Smooth muscle cell (in vitro differentiated cells): Measurements from ENCODE around the gene UCN3. TPM values are rescaled to one million over a fixed set of nuclear protein-coding genes. Genes with fewer than 3 reads are reported as not detected.

Experiments used
- DNase-seq: peaks from one replicate; lab custom pipeline; 2025; ENCODE audit not compliant: unreplicated experiment; lab: John Stamatoyannopoulos, UW
- H2AFZ ChIP-seq: fragments of 200-600 bp; sonication (generic); 2 replicates; pipeline ENCODE4 v1.6.0; 2016; ENCODE audit warnings: antibody characterized with exemption, low read depth, mild to moderate bottlenecking
- H3F3A ChIP-seq: fragments of 200-600 bp; sonication (generic); 2 replicates; pipeline ENCODE4 v1.6.0; 2017; ENCODE audit warnings: antibody characterized with exemption, low read depth
- H3K27ac ChIP-seq: fragments of 200-600 bp; sonication (generic); 2 replicates; pipeline ENCODE4 v1.5.1; 2016; ENCODE audit warnings: low read depth, mild to moderate bottlenecking
- H3K27me3 ChIP-seq: fragments of 200-600 bp; sonication (generic); 2 replicates; pipeline ENCODE4 v1.6.1; 2016; ENCODE audit warnings: low read depth, mild to moderate bottlenecking
- H3K36me3 ChIP-seq: fragments of 200-600 bp; sonication (generic); 2 replicates; pipeline ENCODE4 v1.5.1; 2016; ENCODE audit warnings: low read depth
- H3K4me1 ChIP-seq: fragments of 200-600 bp; sonication (generic); 2 replicates; pipeline ENCODE4 v1.5.1; 2016; ENCODE audit warnings: low read depth
- H3K4me2 ChIP-seq: fragments of 200-600 bp; sonication (generic); 2 replicates; pipeline ENCODE4 v1.6.0; 2016; ENCODE audit warnings: mild to moderate bottlenecking
- H3K4me3 ChIP-seq: fragments of 200-600 bp; sonication (generic); 2 replicates; pipeline ENCODE4 v1.5.1; 2016; ENCODE audit warnings: mild to moderate bottlenecking
- H3K79me2 ChIP-seq: fragments of 200-600 bp; sonication (generic); 2 replicates; pipeline ENCODE4 v1.6.0; 2016; ENCODE audit warnings: low read depth, mild to moderate bottlenecking
- H3K9ac ChIP-seq: fragments of 200-600 bp; sonication (generic); 2 replicates; pipeline ENCODE4 v1.6.0; 2016; ENCODE audit warnings: low read depth
- H3K9me3 ChIP-seq: fragments of 200-600 bp; sonication (generic); replicated peaks from 2 replicates; pipeline ENCODE4 v1.5.1; 2016; ENCODE audit warnings: low read depth
- H4K20me1 ChIP-seq: fragments of 200-600 bp; sonication (generic); 2 replicates; pipeline ENCODE4 v1.6.0; 2016; ENCODE audit warnings: low read depth
- CTCF ChIP-seq: fragments of 200-600 bp; sonication (generic); IDR thresholded peaks from 2 replicates; pipeline ENCODE4 v1.5.1; 2017; ENCODE audit warnings: borderline replicate concordance, mild to moderate bottlenecking, antibody characterized with exemption; ENCODE audit not compliant: insufficient read depth, poor library complexity, severe bottlenecking
- WGBS: methylation state at CpG from one replicate; pipeline ENCODE4 v1.1.7; 2016; ENCODE audit warnings: low lambda C conversion rate; 5-methylcytosine and 5-hydroxymethylcytosine counted together
- polyA plus RNA-seq: library from polyadenylated mRNA; unstranded; fragments of >200 nt; fragmentation: Nextera tagmentation; extraction: Ambion mirVana; gene quantifications from 2 replicates; pipeline ENCODE4 v1.2.1, GENCODE V29; 2016
- total RNA-seq: library from RNA; depleted of rRNA; stranded (reverse); fragments of >200 nt; gene quantifications from 2 replicates; pipeline ENCODE4 v1.2.3, GENCODE V29; 2014

The UCN3 gene
- total and polyA plus RNA-seq, 2 experiments from 2014 or later = not detected

- Histone ChIP-seq H3K9me3 (no peaks in the 10 kb centered on the region), H3K9ac (no peak overlapping the region), H3K79me2 (no peaks in the 10 kb centered on the region), H3K27ac (no peak overlapping the region), H3K4me1 (no peaks in the 10 kb centered on the region), H3K4me2 (no peak overlapping the region), H3K36me3 (no peaks in the 10 kb centered on the region), H2AFZ (no peak overlapping the region), H3K27me3 (no peaks in the 10 kb centered on the region), H3F3A (no peaks in the 10 kb centered on the region), H3K4me3 (no peak overlapping the region), H4K20me1 (no peaks in the 10 kb centered on the region)
- 81% methylated on average over 2 of the region's 2 CpGs for WGBS
- no peak for TF ChIP-seq CTCF
- no peak for DNase-seq
Measured at GRCh38 chr10:5385224-5385623, 20.5 kb downstream of the UCN3 start.

- H3K79me2 ChIP-seq = no peaks in the 10 kb centered on the region
- no peak overlapping the region for H3K27ac ChIP-seq
- TF ChIP-seq CTCF = no peak
- H4K20me1 ChIP-seq = no peaks in the 10 kb centered on the region
- no peak overlapping the region for H3K9ac ChIP-seq
- no peak for DNase-seq
- no peaks in the 10 kb centered on the region for H3K27me3 ChIP-seq
- H3K9me3 ChIP-seq = peaks cover 6% of the 10 kb centered on the region
- 94% methylated on average over 5 of the region's 5 CpGs for WGBS
- H3K4me2 ChIP-seq = no peak overlapping the region
- H3K36me3 ChIP-seq = no peaks in the 10 kb centered on the region
- no peak overlapping the region for H3K4me3 ChIP-seq
- H3F3A ChIP-seq = no peaks in the 10 kb centered on the region
- H3K4me1 ChIP-seq = no peaks in the 10 kb centered on the region
- no peak overlapping the region for H2AFZ ChIP-seq
Measured at GRCh38 chr10:5387169-5387568, 22.4 kb downstream of the UCN3 start.

- H3K36me3 ChIP-seq = no peaks in the 10 kb centered on the region
- no peak overlapping the region for H2AFZ ChIP-seq
- no peak overlapping the region for H3K4me2 ChIP-seq
- H3K27ac ChIP-seq = no peak overlapping the region
- no peaks in the 10 kb centered on the region for H3K27me3 ChIP-seq
- no peaks in the 10 kb centered on the region for H4K20me1 ChIP-seq
- no peak for TF ChIP-seq CTCF
- 96% methylated on average over 1 of the region's 1 CpG for WGBS
- peaks cover 6% of the 10 kb centered on the region for H3K9me3 ChIP-seq
- no peaks in the 10 kb centered on the region for H3K79me2 ChIP-seq
- no peak overlapping the region for H3K9ac ChIP-seq
- no peak for DNase-seq
- no peak overlapping the region for H3K4me3 ChIP-seq
- H3F3A ChIP-seq = no peaks in the 10 kb centered on the region
- no peaks in the 10 kb centered on the region for H3K4me1 ChIP-seq
Measured at GRCh38 chr10:5390607-5391205, 25.9 kb downstream of the UCN3 start.

GRCh38 chr10:5391790-5392189 is 27.0 kb downstream of the UCN3 start:
- TF ChIP-seq CTCF = no peak
- H3K36me3 ChIP-seq = no peaks in the 10 kb centered on the region
- WGBS = 93% methylated on average over 3 of the region's 3 CpGs
- no peaks in the 10 kb centered on the region for H4K20me1 ChIP-seq
- H3K9me3 ChIP-seq = peaks cover 6% of the 10 kb centered on the region
- no peak overlapping the region for H3K27ac ChIP-seq
- no peak overlapping the region for H3K4me2 ChIP-seq
- no peak overlapping the region for H3K4me3 ChIP-seq
- H3K9ac ChIP-seq = no peak overlapping the region
- no peaks in the 10 kb centered on the region for H3K79me2 ChIP-seq
- no peak for DNase-seq
- no peak overlapping the region for H2AFZ ChIP-seq
- H3K27me3 ChIP-seq = no peaks in the 10 kb centered on the region
- no peaks in the 10 kb centered on the region for H3K4me1 ChIP-seq
- H3F3A ChIP-seq = no peaks in the 10 kb centered on the region
